Smooth muscle cell (in vitro differentiated cells): ENCODE results near the gene GALNT10. TPM values are rescaled to one million over a fixed set of nuclear protein-coding genes. Genes with fewer than 3 reads are reported as not detected.

Experiments
- DNase-seq: peaks from one replicate; lab custom pipeline; 2025; ENCODE audit not compliant: unreplicated experiment; lab: John Stamatoyannopoulos, UW
- H2AFZ ChIP-seq: fragments of 200-600 bp; sonication (generic); 2 replicates; pipeline ENCODE4 v1.6.0; 2016; ENCODE audit warnings: antibody characterized with exemption, low read depth, mild to moderate bottlenecking
- H3F3A ChIP-seq: fragments of 200-600 bp; sonication (generic); 2 replicates; pipeline ENCODE4 v1.6.0; 2017; ENCODE audit warnings: antibody characterized with exemption, low read depth
- H3K27ac ChIP-seq: fragments of 200-600 bp; sonication (generic); 2 replicates; pipeline ENCODE4 v1.5.1; 2016; ENCODE audit warnings: low read depth, mild to moderate bottlenecking
- H3K27me3 ChIP-seq: fragments of 200-600 bp; sonication (generic); 2 replicates; pipeline ENCODE4 v1.6.1; 2016; ENCODE audit warnings: low read depth, mild to moderate bottlenecking
- H3K36me3 ChIP-seq: fragments of 200-600 bp; sonication (generic); 2 replicates; pipeline ENCODE4 v1.5.1; 2016; ENCODE audit warnings: low read depth
- H3K4me1 ChIP-seq: fragments of 200-600 bp; sonication (generic); 2 replicates; pipeline ENCODE4 v1.5.1; 2016; ENCODE audit warnings: low read depth
- H3K4me2 ChIP-seq: fragments of 200-600 bp; sonication (generic); 2 replicates; pipeline ENCODE4 v1.6.0; 2016; ENCODE audit warnings: mild to moderate bottlenecking
- H3K4me3 ChIP-seq: fragments of 200-600 bp; sonication (generic); 2 replicates; pipeline ENCODE4 v1.5.1; 2016; ENCODE audit warnings: mild to moderate bottlenecking
- H3K79me2 ChIP-seq: fragments of 200-600 bp; sonication (generic); 2 replicates; pipeline ENCODE4 v1.6.0; 2016; ENCODE audit warnings: low read depth, mild to moderate bottlenecking
- H3K9ac ChIP-seq: fragments of 200-600 bp; sonication (generic); 2 replicates; pipeline ENCODE4 v1.6.0; 2016; ENCODE audit warnings: low read depth
- H3K9me3 ChIP-seq: fragments of 200-600 bp; sonication (generic); replicated peaks from 2 replicates; pipeline ENCODE4 v1.5.1; 2016; ENCODE audit warnings: low read depth
- H4K20me1 ChIP-seq: fragments of 200-600 bp; sonication (generic); 2 replicates; pipeline ENCODE4 v1.6.0; 2016; ENCODE audit warnings: low read depth
- WGBS: methylation state at CpG from one replicate; pipeline ENCODE4 v1.1.7; 2016; ENCODE audit warnings: low lambda C conversion rate; 5-methylcytosine and 5-hydroxymethylcytosine counted together
- polyA plus RNA-seq: library from polyadenylated mRNA; unstranded; fragments of >200 nt; fragmentation: Nextera tagmentation; extraction: Ambion mirVana; gene quantifications from 2 replicates; pipeline ENCODE4 v1.2.1, GENCODE V29; 2016
- total RNA-seq: library from RNA; depleted of rRNA; stranded (reverse); fragments of >200 nt; gene quantifications from 2 replicates; pipeline ENCODE4 v1.2.3, GENCODE V29; 2014
- TF ChIP-seq, protein P1 (sequence below): fragments of 200-600 bp; sonication (generic); IDR thresholded peaks from 2 replicates; pipeline ENCODE4 v1.5.1; 2017; ENCODE audit warnings: borderline replicate concordance, mild to moderate bottlenecking, antibody characterized with exemption; ENCODE audit not compliant: insufficient read depth, poor library complexity, severe bottlenecking

GALNT10 gene
- total and polyA plus RNA-seq, 2 experiments from 2014 or later = 23.6 to 24.6 TPM

DNA sequence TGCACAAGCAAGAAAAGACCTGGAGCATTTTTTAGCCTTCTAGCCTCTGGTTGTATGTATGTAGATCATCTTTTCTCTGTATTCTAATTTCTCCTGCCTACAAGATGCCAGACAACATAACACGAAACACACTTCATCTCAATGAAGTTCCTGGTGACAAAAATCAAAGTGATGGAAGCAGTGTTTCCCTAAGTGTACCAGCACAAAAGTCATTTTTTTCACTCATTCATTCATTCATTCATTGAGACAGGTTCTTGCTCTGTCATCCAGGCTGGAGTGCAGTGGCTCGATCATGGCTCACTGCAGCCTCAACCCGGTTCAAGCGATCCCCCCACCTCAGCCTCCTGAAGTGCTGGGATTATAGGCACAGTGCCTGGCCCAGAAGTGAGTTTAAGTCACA is 183.7 kb downstream of the GALNT10 start:
- H3K27ac ChIP-seq = no peak overlapping the region
- no peaks in the 10 kb centered on the region for H3K9me3 ChIP-seq
- WGBS = 96% methylated on average over 4 of the region's 4 CpGs
- no peak for DNase-seq
- no peaks in the 10 kb centered on the region for H3K36me3 ChIP-seq
- no peak overlapping the region for H2AFZ ChIP-seq
- no peak overlapping the region for H3K4me2 ChIP-seq
- no peaks in the 10 kb centered on the region for H3K27me3 ChIP-seq
- H3F3A ChIP-seq = no peaks in the 10 kb centered on the region
- peaks cover 6% of the 10 kb centered on the region for H3K4me1 ChIP-seq
- TF ChIP-seq, protein P1, sequence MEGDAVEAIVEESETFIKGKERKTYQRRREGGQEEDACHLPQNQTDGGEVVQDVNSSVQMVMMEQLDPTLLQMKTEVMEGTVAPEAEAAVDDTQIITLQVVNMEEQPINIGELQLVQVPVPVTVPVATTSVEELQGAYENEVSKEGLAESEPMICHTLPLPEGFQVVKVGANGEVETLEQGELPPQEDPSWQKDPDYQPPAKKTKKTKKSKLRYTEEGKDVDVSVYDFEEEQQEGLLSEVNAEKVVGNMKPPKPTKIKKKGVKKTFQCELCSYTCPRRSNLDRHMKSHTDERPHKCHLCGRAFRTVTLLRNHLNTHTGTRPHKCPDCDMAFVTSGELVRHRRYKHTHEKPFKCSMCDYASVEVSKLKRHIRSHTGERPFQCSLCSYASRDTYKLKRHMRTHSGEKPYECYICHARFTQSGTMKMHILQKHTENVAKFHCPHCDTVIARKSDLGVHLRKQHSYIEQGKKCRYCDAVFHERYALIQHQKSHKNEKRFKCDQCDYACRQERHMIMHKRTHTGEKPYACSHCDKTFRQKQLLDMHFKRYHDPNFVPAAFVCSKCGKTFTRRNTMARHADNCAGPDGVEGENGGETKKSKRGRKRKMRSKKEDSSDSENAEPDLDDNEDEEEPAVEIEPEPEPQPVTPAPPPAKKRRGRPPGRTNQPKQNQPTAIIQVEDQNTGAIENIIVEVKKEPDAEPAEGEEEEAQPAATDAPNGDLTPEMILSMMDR = no peak
- no peak overlapping the region for H3K4me3 ChIP-seq
- no peaks in the 10 kb centered on the region for H4K20me1 ChIP-seq
- H3K9ac ChIP-seq = no peak overlapping the region
- H3K79me2 ChIP-seq = no peaks in the 10 kb centered on the region

GRCh38 chr5:154375329-154376008 is 184.9 kb downstream of the GALNT10 start:
- Histone ChIP-seq H2AFZ (no peak overlapping the region), H3K36me3 (no peaks in the 10 kb centered on the region), H3F3A (no peaks in the 10 kb centered on the region), H3K4me3 (no peak overlapping the region), H3K4me2 (no peak overlapping the region), H3K79me2 (no peaks in the 10 kb centered on the region), H3K4me1 (no peaks in the 10 kb centered on the region), H3K27ac (no peak overlapping the region), H3K9me3 (no peaks in the 10 kb centered on the region), H3K9ac (no peak overlapping the region), H4K20me1 (no peaks in the 10 kb centered on the region), H3K27me3 (no peaks in the 10 kb centered on the region)
- TF ChIP-seq, protein P1 = no peak
- no peak for DNase-seq
- 68% methylated on average over 3 of the region's 3 CpGs for WGBS

DNA sequence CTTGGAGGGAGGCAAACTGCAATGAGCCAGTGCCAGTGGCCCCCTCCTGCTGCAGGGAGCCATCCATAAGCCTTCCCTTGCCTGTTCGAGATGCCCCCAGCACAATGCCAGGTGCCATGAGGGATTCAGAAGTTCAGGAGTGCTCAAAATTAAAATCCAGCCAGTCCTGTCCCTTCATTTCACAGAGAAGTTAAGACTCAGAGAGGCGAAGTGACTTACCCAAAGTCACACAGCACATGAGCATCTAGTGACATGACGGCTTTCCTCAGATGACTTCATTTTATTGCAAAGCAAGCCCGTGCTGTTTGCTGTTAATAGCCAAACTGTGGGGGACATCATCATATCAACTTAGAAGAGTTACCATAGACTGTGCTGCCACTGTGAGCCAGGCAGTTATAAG is 185.9 kb downstream of the GALNT10 start:
- no peaks in the 10 kb centered on the region for H4K20me1 ChIP-seq
- no peak overlapping the region for H3K27ac ChIP-seq
- H3K79me2 ChIP-seq = no peaks in the 10 kb centered on the region
- TF ChIP-seq, protein P1 = no peak
- H3F3A ChIP-seq = no peaks in the 10 kb centered on the region
- H3K4me3 ChIP-seq = no peak overlapping the region
- no peaks in the 10 kb centered on the region for H3K9me3 ChIP-seq
- no peak overlapping the region for H3K9ac ChIP-seq
- no peaks in the 10 kb centered on the region for H3K27me3 ChIP-seq
- WGBS = 56% methylated on average over 4 of the region's 4 CpGs
- no peaks in the 10 kb centered on the region for H3K4me1 ChIP-seq
- no peaks in the 10 kb centered on the region for H3K36me3 ChIP-seq
- no peak overlapping the region for H2AFZ ChIP-seq
- DNase-seq = no peak
- no peak overlapping the region for H3K4me2 ChIP-seq
